ENCODE measurements around the gene GPC6. TPM values are rescaled to one million over a fixed set of nuclear protein-coding genes. Genes with fewer than 3 reads are reported as not detected.

Gene GPC6
- polyA plus RNA-seq, 1 of the 3 experiments (the other 2 are of a cell fraction), result 6.7 TPM

GRCh38 chr13:93899981-93900380, 673.4 kb downstream of the GPC6 start:
- no peak overlapping the region for H2AFZ ChIP-seq (ENCODE audit: low read depth)
- H3K9me3 ChIP-seq, result no peaks in the 10 kb centered on the region
- no peaks in the 10 kb centered on the region for H3F3A ChIP-seq (replicated peaks; ENCODE audit: insufficient read depth)
- H3K27me3 ChIP-seq (ENCODE audit: insufficient read depth), result no peaks in the 10 kb centered on the region
- POLR2A ChIA-PET, result no interaction called here
- H3K9me2 ChIP-seq, result no peaks in the 10 kb centered on the region
- H4K20me1 ChIP-seq (ENCODE audit: insufficient read depth), result no peaks in the 10 kb centered on the region
- H3K4me3 ChIP-seq (ENCODE audit: low read depth in 2 of 2, low read length in 1 of 2), result no peak overlapping the region
- H3K9ac ChIP-seq, result no peak overlapping the region
- no peak overlapping the region for H3K4me2 ChIP-seq
- 78% methylated on average over 2 of the region's 2 CpGs for WGBS (ENCODE audit: low lambda C conversion rate)
- no peaks in the 10 kb centered on the region; a peak in 1 of 4 replicates for H3K4me1 ChIP-seq (ENCODE audit: control insufficient read depth in 1 of 2, insufficient read depth in 2 of 2, low read depth in 1 of 2, low read length in 1 of 2)
- TF ChIP-seq JUND (IDR thresholded peaks at IDR 0.05), result no peak
- no peak for TF ChIP-seq TCF12 (IDR thresholded peaks at IDR 0.05)
- no peak for TF ChIP-seq TEAD4 (IDR thresholded peaks at IDR 0.05; ENCODE audit: borderline replicate concordance, insufficient read depth)
- DNase-seq, result no peak
- no peaks in the 10 kb centered on the region for H3K36me3 ChIP-seq (replicated peaks in 1 of 2; ENCODE audit: control insufficient read depth in 1 of 2, insufficient read depth in 2 of 2, low read length in 1 of 2)
- H3K27ac ChIP-seq (ENCODE audit: low read depth in 2 of 2, low read length in 1 of 2), result no peak overlapping the region
- no peaks in the 10 kb centered on the region for H3K79me2 ChIP-seq (ENCODE audit: insufficient read depth)
- CTCF ChIA-PET, result no interaction called here

- no peaks in the 10 kb centered on the region for H3K27me3 ChIP-seq (ENCODE audit: insufficient read depth)
- no peaks in the 10 kb centered on the region for H3K79me2 ChIP-seq (ENCODE audit: insufficient read depth)
- TF ChIP-seq SMC3 (IDR thresholded peaks at IDR 0.05; ENCODE audit: low read depth, low read length) (no peak), EZH2phosphoT487 (IDR thresholded peaks at IDR 0.05; ENCODE audit: borderline replicate concordance, low read depth) (no peak)
- ChIA-PET POLR2A (no interaction called here), CTCF (no interaction called here)
- no peak overlapping the region for H2AFZ ChIP-seq (ENCODE audit: low read depth)
- H3K36me3 ChIP-seq (replicated peaks in 1 of 2; ENCODE audit: control insufficient read depth in 1 of 2, insufficient read depth in 2 of 2, low read length in 1 of 2), result no peaks in the 10 kb centered on the region
- H3K9ac ChIP-seq, result no peak overlapping the region
- no peaks in the 10 kb centered on the region; a peak in 1 of 4 replicates for H3K4me1 ChIP-seq (ENCODE audit: control insufficient read depth in 1 of 2, insufficient read depth in 2 of 2, low read depth in 1 of 2, low read length in 1 of 2)
- H4K20me1 ChIP-seq (ENCODE audit: insufficient read depth), result no peaks in the 10 kb centered on the region
- 92% methylated on average over 3 of the region's 3 CpGs for WGBS (ENCODE audit: low lambda C conversion rate)
- no peaks in the 10 kb centered on the region for H3K9me2 ChIP-seq
- H3K4me2 ChIP-seq, result no peak overlapping the region
- no peak overlapping the region for H3K27ac ChIP-seq (ENCODE audit: low read depth in 2 of 2, low read length in 1 of 2)
- no peak overlapping the region for H3K4me3 ChIP-seq (ENCODE audit: low read depth in 2 of 2, low read length in 1 of 2)
- H3F3A ChIP-seq (replicated peaks; ENCODE audit: insufficient read depth), result no peaks in the 10 kb centered on the region
- no peak for DNase-seq
- no peaks in the 10 kb centered on the region for H3K9me3 ChIP-seq
Observed at GRCh38 chr13:93900731-93901130, 674.1 kb downstream of the GPC6 start.

GRCh38 chr13:93903909-93904308, 677.3 kb downstream of the GPC6 start:
- no peaks in the 10 kb centered on the region; a peak in 2 of 4 replicates for H3K4me1 ChIP-seq (ENCODE audit: control insufficient read depth in 1 of 2, insufficient read depth in 2 of 2, low read depth in 1 of 2, low read length in 1 of 2)
- TF ChIP-seq CHD2 (IDR thresholded peaks at IDR 0.05; ENCODE audit: low read length, partially characterized antibody), result no peak
- no peak for TF ChIP-seq SIN3A (IDR thresholded peaks at IDR 0.05; ENCODE audit: borderline replicate concordance, low read depth, low read length)

More at GRCh38 chr13:93903909-93904308, 677.3 kb downstream of the GPC6 start:
- Histone ChIP-seq H2AFZ (ENCODE audit: low read depth) (no peak overlapping the region), H3K27ac (ENCODE audit: low read depth in 2 of 2, low read length in 1 of 2) (no peak overlapping the region), H3K4me2 (no peak overlapping the region), H3K9me2 (no peaks in the 10 kb centered on the region), H3K4me3 (ENCODE audit: low read depth in 2 of 2, low read length in 1 of 2) (no peak overlapping the region), H3F3A (replicated peaks; ENCODE audit: insufficient read depth) (no peaks in the 10 kb centered on the region), H3K79me2 (ENCODE audit: insufficient read depth) (no peaks in the 10 kb centered on the region), H3K9ac (no peak overlapping the region), H3K27me3 (ENCODE audit: insufficient read depth) (no peaks in the 10 kb centered on the region), H3K9me3 (no peaks in the 10 kb centered on the region), H3K36me3 (replicated peaks in 1 of 2; ENCODE audit: control insufficient read depth in 1 of 2, insufficient read depth in 2 of 2, low read length in 1 of 2) (no peaks in the 10 kb centered on the region), H4K20me1 (ENCODE audit: insufficient read depth) (no peaks in the 10 kb centered on the region)
- DNase-seq, result no peak
- 79% methylated on average over 3 of the region's 3 CpGs for WGBS (ENCODE audit: low lambda C conversion rate)
- POLR2A ChIA-PET, result no interaction called here
- CTCF ChIA-PET, result interaction anchor here (0.5 kb wide), 1 partner anchor 172 kb away, joined by 4 read pairs; no protein-coding TSS in a partner anchor
